Mesodermal cell (in vitro differentiated cells): ENCODE results near the gene MAML3.

ENCODE experiments used
- H3K27ac ChIP-seq: 2 replicates; pipeline ENCODE4 v1.7.0; 2013; ENCODE audit warnings: mild to moderate bottlenecking, low read depth, low read length, moderate library complexity; ENCODE audit not compliant: severe bottlenecking
- H3K36me3 ChIP-seq: 2 replicates; pipeline ENCODE4 v1.7.1; 2013; ENCODE audit warnings: mild to moderate bottlenecking, low read length, moderate library complexity; ENCODE audit not compliant: control insufficient read depth, insufficient read depth
- H3K4me1 ChIP-seq: one replicate; pipeline ENCODE4 v1.7.1; 2013; ENCODE audit warnings: mild to moderate bottlenecking, low read length; ENCODE audit not compliant: insufficient read depth, control insufficient read depth, poor library complexity, severe bottlenecking
- H3K4me3 ChIP-seq: 2 replicates; pipeline ENCODE4 v1.7.0; 2013; ENCODE audit warnings: low read length, control low read depth, mild to moderate bottlenecking; ENCODE audit not compliant: insufficient read depth, poor library complexity, severe bottlenecking; ENCODE audit errors: extremely low read depth
- H3K9me3 ChIP-seq: 2 replicates; pipeline ENCODE4 v1.7.1; 2013; ENCODE audit warnings: mild to moderate bottlenecking, low read length, moderate library complexity; ENCODE audit not compliant: control insufficient read depth
- WGBS, 2 experiments: methylation state at CpG; one replicate each; pipeline ENCODE4 v1.1.5; 2013; ENCODE audit warnings: missing lambda C conversion rate in 2 of 2; ENCODE audit not compliant: insufficient coverage in 2 of 2; 5-methylcytosine and 5-hydroxymethylcytosine counted together

Gene MAML3

GRCh38 chr4:140090215-140090731 lies 63.7 kb downstream of the MAML3 start:
- H3K4me3 ChIP-seq = no peak overlapping the region
- no peaks in the 10 kb centered on the region for H3K9me3 ChIP-seq
- 29 to 36% methylated on average over 3 of the region's 5 CpGs for WGBS, 2 experiments
- peaks cover 77% of the 10 kb centered on the region for H3K4me1 ChIP-seq
- H3K27ac ChIP-seq = peak overlapping the region; percentile 95
- no peaks in the 10 kb centered on the region for H3K36me3 ChIP-seq

GRCh38 chr4:140089216-140089615 lies 64.8 kb downstream of the MAML3 start:
- Histone ChIP-seq H3K4me1 (peaks cover 75% of the 10 kb centered on the region), H3K9me3 (no peaks in the 10 kb centered on the region), H3K27ac (peak overlapping the region; percentile 50)

GRCh38 chr4:140088323-140088967 lies 65.5 kb downstream of the MAML3 start:
- WGBS, 2 experiments = 82 to 96% methylated on average over 2 to 4 of the region's 5 CpGs
- no peaks in the 10 kb centered on the region for H3K36me3 ChIP-seq
- H3K27ac ChIP-seq = peak overlapping the region; percentile 50
- H3K4me1 ChIP-seq = peaks cover 76% of the 10 kb centered on the region
- no peak overlapping the region for H3K4me3 ChIP-seq
- no peaks in the 10 kb centered on the region for H3K9me3 ChIP-seq

More at GRCh38 chr4:140089216-140089615, 64.8 kb downstream of the MAML3 start:
- no peaks in the 10 kb centered on the region for H3K36me3 ChIP-seq
- H3K4me3 ChIP-seq = no peak overlapping the region

- peak overlapping the region; percentile 92 for H3K27ac ChIP-seq
- no peaks in the 10 kb centered on the region for H3K9me3 ChIP-seq
- WGBS, 2 experiments = 96 to 97% methylated on average over 3 to 4 of the region's 4 CpGs
- H3K4me3 ChIP-seq = no peak overlapping the region
- H3K36me3 ChIP-seq = no peaks in the 10 kb centered on the region
- H3K4me1 ChIP-seq = peaks cover 81% of the 10 kb centered on the region
These were observed 68.1 kb downstream of the MAML3 start for GRCh38 chr4:140085881-140086280.

- 52 to 55% methylated on average over 7 to 8 of the region's 9 CpGs for WGBS, 2 experiments
- H3K4me3 ChIP-seq = no peak overlapping the region
- H3K27ac ChIP-seq = peak overlapping the region; percentile 92
- no peaks in the 10 kb centered on the region for H3K36me3 ChIP-seq
- peaks cover 81% of the 10 kb centered on the region for H3K4me1 ChIP-seq
- no peaks in the 10 kb centered on the region for H3K9me3 ChIP-seq
These were observed 68.8 kb downstream of the MAML3 start for GRCh38 chr4:140085062-140085622.

GRCh38 chr4:140084385-140084784 lies 69.6 kb downstream of the MAML3 start:
- Histone ChIP-seq H3K4me1 (peaks cover 78% of the 10 kb centered on the region), H3K9me3 (no peaks in the 10 kb centered on the region), H3K36me3 (no peaks in the 10 kb centered on the region), H3K27ac (peak overlapping the region; percentile 92), H3K4me3 (no peak overlapping the region)
- 86 to 90% methylated on average over 4 to 5 of the region's 5 CpGs for WGBS, 2 experiments

GRCh38 chr4:140082391-140082755 lies 71.6 kb downstream of the MAML3 start:
- H3K36me3 ChIP-seq = no peaks in the 10 kb centered on the region
- peaks cover 80% of the 10 kb centered on the region for H3K4me1 ChIP-seq
- H3K9me3 ChIP-seq = no peaks in the 10 kb centered on the region
- peak overlapping the region; percentile 92 for H3K27ac ChIP-seq
- H3K4me3 ChIP-seq = no peak overlapping the region
- 68 to 74% methylated on average over 5 to 6 of the region's 7 CpGs for WGBS, 2 experiments

GRCh38 chr4:140081641-140082390 lies 72.2 kb downstream of the MAML3 start:
- H3K27ac ChIP-seq = peak overlapping the region; percentile 92
- WGBS, 2 experiments = 55 to 79% methylated on average over 4 to 5 of the region's 8 CpGs
- peaks cover 80% of the 10 kb centered on the region for H3K4me1 ChIP-seq
- no peak overlapping the region for H3K4me3 ChIP-seq
- H3K36me3 ChIP-seq = no peaks in the 10 kb centered on the region
- H3K9me3 ChIP-seq = no peaks in the 10 kb centered on the region

GRCh38 chr4:140080883-140081282 lies 73.1 kb downstream of the MAML3 start:
- WGBS, 2 experiments = no CpG with 5 or more reads among the region's 2 CpGs

GRCh38 chr4:140078366-140078765 lies 75.6 kb downstream of the MAML3 start:
- H3K4me1 ChIP-seq = peaks cover 54% of the 10 kb centered on the region
- H3K4me3 ChIP-seq = no peak overlapping the region
- H3K36me3 ChIP-seq = peaks cover 4% of the 10 kb centered on the region
- peak overlapping the region; percentile 81 for H3K27ac ChIP-seq
- no peaks in the 10 kb centered on the region for H3K9me3 ChIP-seq
- 13 to 18% methylated on average over 1 of the region's 2 CpGs for WGBS, 2 experiments

More at GRCh38 chr4:140080883-140081282, 73.1 kb downstream of the MAML3 start:
- Histone ChIP-seq H3K4me1 (peaks cover 78% of the 10 kb centered on the region), H3K9me3 (no peaks in the 10 kb centered on the region), H3K4me3 (no peak overlapping the region), H3K27ac (peak overlapping the region; percentile 92), H3K36me3 (no peaks in the 10 kb centered on the region)
